H1 (cell line): ENCODE results near the gene DDIAS. TPM values are rescaled to one million over a fixed set of nuclear protein-coding genes. Genes with fewer than 3 reads are reported as not detected.

Source experiments
- CTCF ChIA-PET: fragments of 300-600 bp; sonication (Branson Sonifier 250); formaldehyde crosslinking; loops from one replicate; lab custom pipeline; 2021; ENCODE audit not compliant: partially characterized antibody; lab: Charles Lee
- POLR2A ChIA-PET: fragments of 300-600 bp; sonication (Branson Sonifier 250); formaldehyde crosslinking; loops from one replicate; lab custom pipeline; 2021; ENCODE audit warnings: inconsistent platforms; ENCODE audit not compliant: partially characterized antibody; lab: Charles Lee
- DNase-seq, 2 experiments: peaks; one replicate each; pipeline versions ENCODE4 v3.0.0 to v3.0.0-alpha.2; 2010 to 2022; ENCODE audit warnings: low spot score in 2 of 2, low read depth in 1 of 2, mixed read lengths in 1 of 2
- FAIRE-seq: peaks from 2 replicates; lab custom pipeline; 2011; peaks lifted over from hg19 to GRCh38; lab: Jason Lieb, UNC
- H2AFZ ChIP-seq: 2 replicates; pipeline ENCODE4 v1.8.1; 2012; ENCODE audit warnings: low read length, inconsistent platforms
- H2AK5ac ChIP-seq: 2 replicates; pipeline ENCODE4 v1.6.1; 2013; ENCODE audit warnings: low read depth, low read length
- H2BK120ac ChIP-seq: replicated peaks from 2 replicates; pipeline ENCODE3; 2013; ENCODE audit warnings: low read depth, low read length, inconsistent platforms
- H2BK12ac ChIP-seq: 2 replicates; pipeline ENCODE4 v1.6.1; 2013; ENCODE audit warnings: low read depth, low read length
- H2BK15ac ChIP-seq: 2 replicates; pipeline ENCODE4 v1.6.1; 2013; ENCODE audit warnings: low read length
- H2BK20ac ChIP-seq: 2 replicates; pipeline ENCODE4 v1.6.1; 2013; ENCODE audit warnings: low read length
- H2BK5ac ChIP-seq: 2 replicates; pipeline ENCODE4 v1.6.1; 2013; ENCODE audit warnings: low read depth, low read length
- H3K14ac ChIP-seq: 2 replicates; pipeline ENCODE4 v1.6.1; 2013; ENCODE audit warnings: inconsistent platforms; ENCODE audit not compliant: insufficient read length
- H3K18ac ChIP-seq: 2 replicates; pipeline ENCODE4 v1.6.1; 2013; ENCODE audit warnings: low read length; ENCODE audit errors: extremely low read depth
- H3K23ac ChIP-seq: 2 replicates; pipeline ENCODE4 v1.6.1; 2013; ENCODE audit warnings: inconsistent platforms; ENCODE audit not compliant: insufficient read length
- H3K23me2 ChIP-seq: 2 replicates; pipeline ENCODE4 v1.6.1; 2013; ENCODE audit warnings: low read depth, low read length
- H3K27ac ChIP-seq: 2 replicates; pipeline ENCODE4 v1.6.1; 2011; ENCODE audit warnings: low read depth, low read length, inconsistent platforms
- H3K27me3 ChIP-seq, 4 experiments: replicated peaks in 1 of 4; 1 replicate in 1 of 4; 2 replicates in 3 of 4; pipeline versions ENCODE4 v1.6.1 to v1.8.1; 2011 to 2013; ENCODE audit warnings: low read length in 3 of 4, mild to moderate bottlenecking in 3 of 4, inconsistent platforms in 2 of 4, mixed read lengths in 2 of 4, moderate library complexity in 1 of 4; ENCODE audit not compliant: control insufficient read depth in 3 of 4, insufficient read depth in 3 of 4; ENCODE audit errors: extremely low read depth in 1 of 4
- H3K36me3 ChIP-seq, 4 experiments: 2 replicates each; pipeline versions ENCODE4 v1.6.1 to v1.8.1; 2011 to 2013; ENCODE audit warnings: mild to moderate bottlenecking in 4 of 4, low read length in 3 of 4, moderate library complexity in 2 of 4, control low read depth in 1 of 4, inconsistent platforms in 1 of 4; ENCODE audit not compliant: insufficient read depth in 4 of 4, control insufficient read depth in 2 of 4
- H3K4ac ChIP-seq: replicated peaks from 2 replicates; pipeline ENCODE3; 2013; ENCODE audit warnings: low read length, low read depth, mixed read lengths, inconsistent platforms; ENCODE audit not compliant: insufficient read length
- H3K4me1 ChIP-seq, 4 experiments: replicated peaks in 1 of 4; 1 replicate in 1 of 4; 2 replicates in 3 of 4; pipeline versions ENCODE4 v1.6.1 to v1.8.1; 2011 to 2013; ENCODE audit warnings: low read length in 3 of 4, inconsistent platforms in 2 of 4, mixed read lengths in 1 of 4; ENCODE audit not compliant: insufficient read depth in 4 of 4, control insufficient read depth in 3 of 4
- H3K4me2 ChIP-seq, 2 experiments: 2 replicates each; pipeline versions ENCODE4 v1.6.1 to v1.8.1; 2011 to 2013; ENCODE audit warnings: low read depth in 2 of 2, low read length in 2 of 2, control low read depth in 1 of 2, inconsistent platforms in 1 of 2, mild to moderate bottlenecking in 1 of 2; ENCODE audit not compliant: insufficient read depth in 1 of 2
- H3K4me3 ChIP-seq, 4 experiments: fragments of 200-600, 300-600 bp in 1 of 4; sonication (generic), shearing (Covaris generic), sonication (Bioruptor Twin) in 1 of 4; 2 replicates each; pipeline versions ENCODE4 v1.5.1 to v1.8.1; 2011 to 2016; ENCODE audit warnings: low read length in 4 of 4, low read depth in 3 of 4, control low read depth in 2 of 4, inconsistent platforms in 2 of 4, mild to moderate bottlenecking in 2 of 4, mixed read lengths in 1 of 4, moderate library complexity in 1 of 4; ENCODE audit not compliant: insufficient read depth in 2 of 4; ENCODE audit errors: extremely low read depth in 1 of 4
- H3K56ac ChIP-seq: replicated peaks from 2 replicates; pipeline ENCODE3; 2013; ENCODE audit warnings: low read depth, mild to moderate bottlenecking, mixed read lengths, low read length, inconsistent platforms; ENCODE audit not compliant: insufficient read length
- H3K79me1 ChIP-seq: 2 replicates; pipeline ENCODE4 v1.6.1; 2013; ENCODE audit warnings: low read depth, low read length, control low read depth
- H3K79me2 ChIP-seq, 2 experiments: 2 replicates each; pipeline versions ENCODE4 v1.6.1 to v1.8.1; 2012 to 2013; ENCODE audit warnings: low read length in 2 of 2, mild to moderate bottlenecking in 2 of 2, inconsistent platforms in 1 of 2; ENCODE audit not compliant: insufficient read depth in 2 of 2, control insufficient read depth in 1 of 2
- H3K9ac ChIP-seq, 4 experiments: replicated peaks in 1 of 4; 1 replicate in 1 of 4; 2 replicates in 3 of 4; pipeline versions ENCODE4 v1.6.1 to v1.8.1; 2011 to 2013; ENCODE audit warnings: low read depth in 3 of 4, low read length in 3 of 4, control low read depth in 2 of 4, mild to moderate bottlenecking in 2 of 4, moderate library complexity in 2 of 4, inconsistent platforms in 1 of 4; ENCODE audit errors: extremely low read depth in 1 of 4
- H3K9me3 ChIP-seq, 2 experiments: 2 replicates each; pipeline versions ENCODE4 v1.6.1 to v1.8.1; 2012 to 2013; ENCODE audit warnings: mild to moderate bottlenecking in 2 of 2, moderate library complexity in 2 of 2, control low read depth in 1 of 2, inconsistent platforms in 1 of 2, low read depth in 1 of 2, low read length in 1 of 2, mixed read lengths in 1 of 2; ENCODE audit not compliant: insufficient read depth in 2 of 2
- H4K20me1 ChIP-seq, 2 experiments: replicated peaks in 1 of 2; 2 replicates each; pipeline versions ENCODE3 to v1.8.1; 2011 to 2013; ENCODE audit warnings: inconsistent platforms in 2 of 2, low read length in 2 of 2, mild to moderate bottlenecking in 1 of 2; ENCODE audit not compliant: insufficient read depth in 2 of 2, control insufficient read depth in 1 of 2
- H4K5ac ChIP-seq: 2 replicates; pipeline ENCODE4 v1.6.1; 2013; ENCODE audit warnings: low read length, low read depth, mixed read lengths, inconsistent platforms; ENCODE audit not compliant: insufficient read length
- H4K8ac ChIP-seq: 2 replicates; pipeline ENCODE4 v1.8.0; 2013; ENCODE audit warnings: mild to moderate bottlenecking, moderate library complexity, low read length, inconsistent platforms; ENCODE audit not compliant: insufficient read depth; ENCODE audit errors: extremely low read depth
- H4K91ac ChIP-seq: replicated peaks from 2 replicates; pipeline ENCODE3; 2013; ENCODE audit warnings: low read length, mixed read lengths, inconsistent platforms; ENCODE audit not compliant: insufficient read length
- HDAC2 ChIP-seq, 2 experiments: fragments of 300-600 bp in 1 of 2; sonication (generic) in 1 of 2; IDR thresholded peaks; 2 replicates each; pipeline ENCODE4 v1.6.1; 2011 to 2012; ENCODE audit warnings: low read depth in 2 of 2, low read length in 2 of 2, mild to moderate bottlenecking in 2 of 2, moderate library complexity in 2 of 2, borderline replicate concordance in 1 of 2, inconsistent platforms in 1 of 2
- USF2 ChIP-seq: IDR thresholded peaks from 2 replicates; pipeline ENCODE4 v1.6.1; 2011; ENCODE audit warnings: low read length, improper control_type of control experiment
- WGBS, 2 experiments: shearing (Covaris generic) in 1 of 2; methylation state at CpG; one replicate each; pipeline versions ENCODE4 v1.1.6 to v1.1.7; 2013 to 2015; ENCODE audit warnings: low lambda C conversion rate in 2 of 2, mixed read lengths in 2 of 2, inconsistent platforms in 1 of 2, low coverage in 1 of 2, missing lambda C conversion rate in 1 of 2; ENCODE audit not compliant: insufficient replicate concordance in 2 of 2, insufficient coverage in 1 of 2, insufficient read length in 1 of 2; ENCODE audit errors: extremely low coverage in 1 of 2, missing lambda C conversion rate in 1 of 2; 5-methylcytosine and 5-hydroxymethylcytosine counted together
- polyA plus RNA-seq, 7 experiments: library from polyadenylated mRNA; depleted of rRNA in 3 of 7; stranded (reverse) in 5 of 7; unstranded in 2 of 7; fragments of >200 nt in 5 of 7; fragments of 200-250 nt in 2 of 7; gene quantifications; 1 replicate in 5 of 7; 2 replicates in 1 of 7; 4 replicates in 1 of 7; pipeline versions ENCODE4 v1.2.1 to v1.2.3, GENCODE V29; 2011 to 2013; ENCODE audit warnings: missing spikeins in 2 of 7, mixed read lengths in 2 of 7
- total RNA-seq: library from RNA; stranded (reverse); fragmentation: NEBNext Ultra II Directional; extraction: Animal tissue kit (Norgen Biotek cat#: 25700); gene quantifications from 2 replicates; pipeline ENCODE4 v1.2.1, GENCODE V29; 2021

The DDIAS gene
- total and polyA plus RNA-seq, 2 of the 8 experiments (the other 6 are each of a cell fraction or from before 2014, with no cell fraction given): 11.6 to 25.7 TPM

GRCh38 chr11:82898241-82898640 lies 3.3 kb upstream of the DDIAS start:
- ChIA-PET POLR2A (no interaction called here), CTCF (interaction anchor here (0.8 to 8.2 kb wide), 4 partner anchors 13 to 75 kb away, joined by 3 to 82 read pairs (median 4); no protein-coding TSS in a partner anchor)
- H2AFZ ChIP-seq: no peak overlapping the region
- H3K79me2 ChIP-seq: peaks cover 12 to 41% of the 10 kb centered on the region in 2 experiments
- no peak overlapping the region for H3K56ac ChIP-seq
- DNase-seq (no peak), FAIRE-seq (no peak)
- no peak overlapping the region for H4K5ac ChIP-seq
- no peaks in the 10 kb centered on the region for H3K27me3 ChIP-seq
- no peak overlapping the region; a peak in 2 of 4 replicates for H3K4me2 ChIP-seq
- H4K20me1 ChIP-seq: no peaks in the 10 kb centered on the region
- H4K91ac ChIP-seq: no peak overlapping the region
- no peak overlapping the region for H3K18ac ChIP-seq
- H3K36me3 ChIP-seq: peaks cover 0 to 2% (median 0%) of the 10 kb centered on the region in 4 experiments; a peak in 2 of 8 replicates
- H3K23me2 ChIP-seq: peaks cover 13% of the 10 kb centered on the region
- H3K27ac ChIP-seq: no peak overlapping the region
- no peak overlapping the region for H4K8ac ChIP-seq
- no peak overlapping the region for H2AK5ac ChIP-seq
- H2BK12ac ChIP-seq: no peak overlapping the region
- H2BK15ac ChIP-seq: no peak overlapping the region
- H3K4me3 ChIP-seq: no peak overlapping the region
- H3K9me3 ChIP-seq: no peaks in the 10 kb centered on the region
- no peak overlapping the region for H3K4ac ChIP-seq
- H3K9ac ChIP-seq: no peak overlapping the region
- H2BK5ac ChIP-seq: no peak overlapping the region
- no peak overlapping the region for H2BK20ac ChIP-seq
- no peak overlapping the region for H3K14ac ChIP-seq
- WGBS, 2 experiments: 86% methylated on average over 1 of the region's 1 CpG; no CpG with 5 or more reads in 1 of the 2 experiments
- no peak overlapping the region for H3K23ac ChIP-seq
- H3K79me1 ChIP-seq: peaks cover 3% of the 10 kb centered on the region
- peaks cover 0 to 7% (median 5%) of the 10 kb centered on the region in 4 experiments; a peak in 5 of 7 replicates for H3K4me1 ChIP-seq
- TF ChIP-seq USF2: no peak
- no peak for TF ChIP-seq HDAC2 (IDR thresholded peaks at IDR 0.05; ENCODE audit: borderline replicate concordance in 1 of 2, low read depth in 2 of 2, low read length in 2 of 2)
- no peak overlapping the region for H2BK120ac ChIP-seq
